Neural cell (in vitro differentiated cells): ENCODE data around the gene CDC42BPB.

Experiments used
- CTCF ChIP-seq: fragments of 450-650 bp; IDR thresholded peaks from 2 replicates; pipeline ENCODE4 v1.5.1; 2014; ENCODE audit warnings: antibody characterized with exemption, mild to moderate bottlenecking, moderate library complexity; ENCODE audit not compliant: poor library complexity, severe bottlenecking
- EZH2 ChIP-seq: fragments of 200-600, 300-800 bp; shearing (Covaris generic), sonication (generic); IDR thresholded peaks from 2 replicates; pipeline ENCODE4 v1.6.1; 2014; ENCODE audit warnings: antibody characterized with exemption, low read length, borderline replicate concordance, mild to moderate bottlenecking; ENCODE audit not compliant: insufficient read depth, poor library complexity, severe bottlenecking
- TAF1 ChIP-seq: IDR thresholded peaks from 2 replicates; pipeline ENCODE4 v1.6.1; 2012; ENCODE audit warnings: low read depth

DNA sequence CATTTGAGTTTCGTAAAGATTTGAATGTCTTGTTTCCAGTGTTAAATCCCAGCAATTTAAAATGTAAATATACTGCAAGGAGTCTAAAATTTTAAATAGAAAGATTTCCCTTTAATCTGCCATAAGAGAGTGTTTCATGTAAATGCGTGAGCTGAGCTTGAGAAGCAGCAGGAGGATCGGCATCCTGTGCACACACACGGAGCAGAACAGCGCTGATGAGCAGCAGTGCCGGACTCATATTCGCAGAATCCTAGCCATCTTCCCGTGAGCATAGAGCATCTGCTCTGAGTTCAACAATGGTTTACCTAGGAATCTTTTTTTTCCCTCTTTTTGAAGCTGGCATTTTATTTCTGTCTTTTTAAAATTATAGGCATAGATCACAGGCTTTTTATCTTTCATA, 164.7 kb downstream of the CDC42BPB start:
- TF ChIP-seq CTCF: no peak
- TF ChIP-seq EZH2: no peak
- no peak for TF ChIP-seq TAF1
